B cell (primary cell): ENCODE data around the gene GALNT18. TPM values are rescaled to one million over a fixed set of nuclear protein-coding genes. Genes with fewer than 3 reads are reported as not detected.

Experiments
- ATAC-seq: fragments of 200-7000 bp; cut with Tn5 transposase; one replicate; pipeline ENCODE4 v1.10.0; 2021; ENCODE audit warnings: low read depth, mild to moderate bottlenecking, moderate number of reproducible peaks, moderate library complexity
- CTCF ChIA-PET: fragments of 350-600 bp; sonication (Branson Sonifier 250); formaldehyde crosslinking; loops from one replicate; lab custom pipeline; 2021; ENCODE audit warnings: antibody characterized with exemption, inconsistent platforms; lab: Charles Lee
- POLR2A ChIA-PET: fragments of 350-600 bp; sonication (Branson Sonifier 250); formaldehyde crosslinking; loops from one replicate; lab custom pipeline; 2021; ENCODE audit warnings: antibody characterized with exemption; lab: Charles Lee
- DNase-seq: peaks from one replicate; pipeline ENCODE4 v3.0.0; 2013
- H2AFZ ChIP-seq: 2 replicates; pipeline ENCODE4 v1.6.1; 2012; ENCODE audit warnings: mild to moderate bottlenecking, low read depth, low read length; ENCODE audit not compliant: insufficient read depth, poor library complexity, severe bottlenecking
- H3K27ac ChIP-seq, 2 donors: 1 replicate in 1 of 2; 2 replicates in 1 of 2; pipeline ENCODE4 v1.5.1; 2012 to 2013; ENCODE audit warnings: low read length in 2 of 2, mild to moderate bottlenecking in 2 of 2, moderate library complexity in 1 of 2
- H3K27me3 ChIP-seq, 4 experiments: fragments of 200-600 bp in 1 of 4; sonication (generic) in 1 of 4; replicated peaks in 1 of 4; 1 replicate in 2 of 4; 2 replicates in 2 of 4; pipeline versions ENCODE4 v1.6.1 to v1.7.0; 2013 to 2016; ENCODE audit warnings: low read length in 3 of 4, mild to moderate bottlenecking in 2 of 4, mixed read lengths in 1 of 4, moderate library complexity in 1 of 4; ENCODE audit not compliant: insufficient read depth in 4 of 4, control insufficient read depth in 3 of 4; ENCODE audit errors: control extremely low read depth in 1 of 4
- H3K36me3 ChIP-seq, 2 experiments: replicated peaks in 1 of 2; 1 replicate in 1 of 2; 2 replicates in 1 of 2; pipeline versions ENCODE4 v1.6.1 to v1.7.1; 2013; ENCODE audit warnings: low read length in 1 of 2; ENCODE audit not compliant: insufficient read depth in 2 of 2, control insufficient read depth in 1 of 2; ENCODE audit errors: control extremely low read depth in 1 of 2, extremely low read depth in 1 of 2
- H3K4me1 ChIP-seq, 2 donors: fragments of 200-600 bp in 1 of 2; sonication (generic) in 1 of 2; 1 replicate in 1 of 2; 2 replicates in 1 of 2; pipeline versions ENCODE4 v1.5.1 to v1.6.1; 2013 to 2017; ENCODE audit warnings: low read length in 2 of 2; ENCODE audit not compliant: control insufficient read depth in 2 of 2, insufficient read depth in 2 of 2
- H3K4me2 ChIP-seq: replicated peaks from 2 replicates; pipeline ENCODE3; 2012; ENCODE audit warnings: mild to moderate bottlenecking, low read depth, low read length; ENCODE audit not compliant: poor library complexity, severe bottlenecking
- H3K4me3 ChIP-seq, 5 experiments: fragments of 200-600 bp in 1 of 5; sonication (generic) in 1 of 5; 1 replicate in 3 of 5; 2 replicates in 2 of 5; pipeline versions ENCODE4 v1.5.1 to v1.7.0; 2011 to 2016; ENCODE audit warnings: low read length in 4 of 5, mild to moderate bottlenecking in 4 of 5, low read depth in 2 of 5, control low read depth in 1 of 5, moderate library complexity in 1 of 5; ENCODE audit not compliant: insufficient read depth in 1 of 5; ENCODE audit errors: control extremely low read depth in 1 of 5, extremely low read depth in 1 of 5
- H3K79me2 ChIP-seq: fragments of 200-600 bp; sonication (generic); one replicate; pipeline ENCODE4 v1.6.0; 2016; ENCODE audit warnings: low read length; ENCODE audit not compliant: control insufficient read depth, insufficient read depth
- H3K9ac ChIP-seq: fragments of 200-600 bp; sonication (generic); 2 replicates; pipeline ENCODE4 v1.6.1; 2017; ENCODE audit warnings: mild to moderate bottlenecking, low read length, moderate library complexity
- H3K9me3 ChIP-seq, 3 donors: one replicate each; pipeline versions ENCODE4 v1.6.1 to v1.7.1; 2013; ENCODE audit warnings: low read length in 2 of 3; ENCODE audit not compliant: control insufficient read depth in 2 of 3, insufficient read depth in 1 of 3; ENCODE audit errors: control extremely low read depth in 1 of 3
- H4K20me1 ChIP-seq: 2 replicates; pipeline ENCODE4 v1.6.0; 2012; ENCODE audit warnings: mild to moderate bottlenecking, low read length; ENCODE audit not compliant: insufficient read depth, control insufficient read depth, poor library complexity, severe bottlenecking
- H3K27ac Mint-ChIP-seq: one replicate; pipeline ENCODE4 v1.8.0; 2021; ENCODE audit warnings: mixed read lengths
- H3K27me3 Mint-ChIP-seq: one replicate; pipeline ENCODE4 v1.8.0; 2021; ENCODE audit warnings: mixed read lengths
- H3K4me1 Mint-ChIP-seq: one replicate; pipeline ENCODE4 v1.8.0; 2021; ENCODE audit warnings: mixed read lengths
- H3K4me3 Mint-ChIP-seq: one replicate; pipeline ENCODE4 v1.8.0; 2021; ENCODE audit warnings: mixed read lengths
- H3K9me3 Mint-ChIP-seq: one replicate; pipeline ENCODE4 v1.8.0; 2022; ENCODE audit warnings: mixed read lengths; ENCODE audit not compliant: insufficient read depth
- EZH2 ChIP-seq: IDR thresholded peaks from 2 replicates; pipeline ENCODE4 v1.6.1; 2012; ENCODE audit warnings: borderline replicate concordance, low read depth, mild to moderate bottlenecking, moderate library complexity, low read length; ENCODE audit not compliant: insufficient read depth, poor library complexity, severe bottlenecking
- WGBS: methylation state at CpG from one replicate; pipeline ENCODE4 v1.1.5; 2013; ENCODE audit warnings: missing lambda C conversion rate; ENCODE audit not compliant: insufficient coverage; 5-methylcytosine and 5-hydroxymethylcytosine counted together
- intact Hi-C: fragments of 100-400 bp; cut with micrococcal nuclease; formaldehyde crosslinking; loops from one replicate; pipeline ENCODE4 v1.10.0; 2022
- polyA plus RNA-seq: library from polyadenylated mRNA; depleted of rRNA; stranded (reverse); fragments of >200 nt; gene quantifications from 2 replicates; pipeline ENCODE4 v1.2.3, GENCODE V29; 2012
- total RNA-seq, 2 donors: library from RNA; stranded (reverse); fragments of 120-200 nt in 1 of 2; gene quantifications; 1 replicate in 1 of 2; 2 replicates in 1 of 2; pipeline versions ENCODE4 v1.2.3 to v1.2.4, GENCODE V29; 2013 to 2022
- TF ChIP-seq, protein P1 (sequence below): fragments of 200-600 bp; IDR thresholded peaks from one replicate; pipeline ENCODE4 v1.8.0; 2022; ENCODE audit warnings: antibody characterized with exemption, mild to moderate bottlenecking

GALNT18 gene
- total and polyA plus RNA-seq, 2 donors (not counting 1 experiment from before 2014, with no cell fraction given) = not detected

DNA sequence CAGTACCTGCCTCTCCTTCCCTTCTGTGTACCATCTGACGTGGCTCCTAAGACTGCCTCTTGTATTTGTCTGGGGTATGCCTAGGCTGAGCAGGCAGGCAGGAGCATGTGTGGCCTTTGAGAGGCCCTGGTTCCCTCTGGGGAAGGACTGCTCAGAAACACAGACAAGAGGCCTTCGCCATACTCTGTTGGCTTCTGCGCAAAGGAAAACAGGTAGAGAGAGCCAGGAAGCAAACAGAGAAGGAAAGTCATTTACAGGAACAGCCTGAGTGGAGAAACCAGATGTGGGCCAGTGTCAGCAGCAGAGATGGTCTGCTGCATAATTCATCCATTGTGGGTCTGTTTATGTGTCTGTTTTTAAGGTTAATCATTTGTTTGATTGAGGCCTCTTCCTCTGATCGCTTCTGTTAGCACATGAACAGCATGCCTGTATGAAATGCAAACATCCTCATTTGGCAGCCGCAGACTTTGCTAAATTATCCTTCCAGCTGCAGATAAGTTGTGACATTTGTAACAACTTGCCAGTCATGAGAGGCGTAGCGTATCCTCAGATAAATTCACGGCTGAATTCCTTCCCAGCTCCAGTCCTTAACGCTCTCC is 119.4 kb downstream of the GALNT18 start:
- WGBS = 87% methylated on average over 9 of the region's 9 CpGs
- H3K79me2 ChIP-seq = no peaks in the 10 kb centered on the region
- no peak for ATAC-seq
- Mint-ChIP-seq H3K27me3 (peaks cover 17% of the 10 kb centered on the region), H3K9me3 (no peaks in the 10 kb centered on the region), H3K4me3 (no peak overlapping the region), H3K27ac (no peak overlapping the region), H3K4me1 (no peaks in the 10 kb centered on the region)
- no peak overlapping the region for H3K4me3 ChIP-seq
- TF ChIP-seq, protein P1, sequence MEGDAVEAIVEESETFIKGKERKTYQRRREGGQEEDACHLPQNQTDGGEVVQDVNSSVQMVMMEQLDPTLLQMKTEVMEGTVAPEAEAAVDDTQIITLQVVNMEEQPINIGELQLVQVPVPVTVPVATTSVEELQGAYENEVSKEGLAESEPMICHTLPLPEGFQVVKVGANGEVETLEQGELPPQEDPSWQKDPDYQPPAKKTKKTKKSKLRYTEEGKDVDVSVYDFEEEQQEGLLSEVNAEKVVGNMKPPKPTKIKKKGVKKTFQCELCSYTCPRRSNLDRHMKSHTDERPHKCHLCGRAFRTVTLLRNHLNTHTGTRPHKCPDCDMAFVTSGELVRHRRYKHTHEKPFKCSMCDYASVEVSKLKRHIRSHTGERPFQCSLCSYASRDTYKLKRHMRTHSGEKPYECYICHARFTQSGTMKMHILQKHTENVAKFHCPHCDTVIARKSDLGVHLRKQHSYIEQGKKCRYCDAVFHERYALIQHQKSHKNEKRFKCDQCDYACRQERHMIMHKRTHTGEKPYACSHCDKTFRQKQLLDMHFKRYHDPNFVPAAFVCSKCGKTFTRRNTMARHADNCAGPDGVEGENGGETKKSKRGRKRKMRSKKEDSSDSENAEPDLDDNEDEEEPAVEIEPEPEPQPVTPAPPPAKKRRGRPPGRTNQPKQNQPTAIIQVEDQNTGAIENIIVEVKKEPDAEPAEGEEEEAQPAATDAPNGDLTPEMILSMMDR = no peak
- no peak for TF ChIP-seq EZH2
- no peak overlapping the region for H3K27ac ChIP-seq
- intact Hi-C loops = no loop called here
- POLR2A ChIA-PET = no interaction called here
- no peak for DNase-seq
- no peaks in the 10 kb centered on the region for H4K20me1 ChIP-seq
- peaks cover 0 to 3% (median 0%) of the 10 kb centered on the region in 4 experiments for H3K27me3 ChIP-seq
- H3K4me1 ChIP-seq = no peaks in the 10 kb centered on the region
- H2AFZ ChIP-seq = no peak overlapping the region
- CTCF ChIA-PET = no interaction called here
- no peaks in the 10 kb centered on the region for H3K9me3 ChIP-seq
- H3K9ac ChIP-seq = no peak overlapping the region
- H3K36me3 ChIP-seq = no peaks in the 10 kb centered on the region
- H3K4me2 ChIP-seq = no peak overlapping the region

DNA sequence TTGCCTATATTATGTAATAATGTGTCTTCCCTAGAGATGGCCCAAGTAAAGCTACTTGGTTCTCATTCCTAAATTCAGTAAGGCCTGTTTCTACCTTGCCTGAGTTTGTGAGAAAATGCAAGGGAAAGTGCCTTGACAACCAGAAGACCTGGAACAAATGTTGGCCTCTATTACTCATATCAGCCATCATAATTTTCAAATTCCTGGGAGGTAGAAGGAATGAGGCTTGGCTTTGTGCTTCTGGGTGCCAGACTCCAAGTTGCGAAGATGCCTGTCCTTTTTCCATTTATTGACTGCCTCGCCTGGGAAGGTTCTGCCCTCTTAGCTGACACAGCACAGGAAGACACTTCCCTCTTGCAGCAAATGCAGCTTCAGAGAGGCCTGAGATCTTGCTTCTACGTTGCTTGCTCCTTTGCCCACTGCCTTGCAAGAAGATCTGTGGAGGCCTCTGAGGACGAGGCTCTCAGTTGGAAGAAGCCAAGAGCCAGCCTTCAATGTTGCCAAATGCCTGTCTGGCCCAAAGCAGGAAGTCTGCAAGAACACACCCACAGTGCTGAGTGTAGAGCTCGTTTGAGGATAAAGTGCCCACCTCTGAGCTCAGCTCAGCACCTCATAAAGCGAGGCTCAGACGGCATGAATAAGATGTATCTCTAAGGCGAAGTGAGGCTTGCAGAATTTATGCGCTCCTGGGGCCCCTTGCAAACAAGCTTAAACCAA is 120.1 kb downstream of the GALNT18 start:
- Mint-ChIP-seq H3K9me3 (peaks cover 3% of the 10 kb centered on the region), H3K27me3 (peaks cover 17% of the 10 kb centered on the region), H3K27ac (no peak overlapping the region), H3K4me1 (no peaks in the 10 kb centered on the region), H3K4me3 (no peak overlapping the region)
- WGBS = 77% methylated on average over 7 of the region's 9 CpGs
- ChIA-PET CTCF (no interaction called here), POLR2A (no interaction called here)
- no peaks in the 10 kb centered on the region for H3K4me1 ChIP-seq
- H3K27me3 ChIP-seq = peaks cover 0 to 3% (median 0%) of the 10 kb centered on the region in 4 experiments
- no peak overlapping the region for H3K9ac ChIP-seq
- ATAC-seq (no peak), DNase-seq (no peak)
- no peak overlapping the region for H3K4me3 ChIP-seq
- H3K4me2 ChIP-seq = no peak overlapping the region
- H4K20me1 ChIP-seq = no peaks in the 10 kb centered on the region
- H3K79me2 ChIP-seq = no peaks in the 10 kb centered on the region
- intact Hi-C loops = no loop called here
- TF ChIP-seq, protein P1 = no peak
- TF ChIP-seq EZH2 = no peak
- H3K36me3 ChIP-seq = no peaks in the 10 kb centered on the region
- H2AFZ ChIP-seq = no peak overlapping the region
- no peak overlapping the region for H3K27ac ChIP-seq
- no peaks in the 10 kb centered on the region for H3K9me3 ChIP-seq
